ENCODE data around the gene KIAA1217.

Gene KIAA1217

DNA sequence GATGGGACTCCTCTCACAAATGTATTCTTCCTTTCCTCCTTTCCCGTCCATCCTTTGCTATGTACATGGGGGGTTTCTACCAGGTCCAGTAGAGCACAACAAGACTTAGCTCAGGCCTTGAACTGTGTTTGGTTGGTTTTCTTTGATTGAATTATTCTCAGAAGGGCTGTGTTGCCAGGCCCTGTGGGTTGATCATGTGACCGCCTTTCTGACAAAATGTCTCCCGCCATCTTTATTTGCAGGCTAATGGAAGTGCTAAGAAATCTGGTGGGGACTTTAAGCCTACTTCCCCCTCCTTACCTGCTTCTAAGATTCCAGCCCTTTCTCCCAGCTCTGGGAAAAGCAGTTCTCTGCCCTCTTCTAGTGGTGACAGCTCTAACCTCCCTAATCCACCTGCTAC, 336.6 kb downstream of the KIAA1217 start:
- no peaks in the 10 kb centered on the region for H3K79me2 ChIP-seq (ENCODE audit: control insufficient read depth, insufficient read depth, low read length, poor library complexity)
- no peaks in the 10 kb centered on the region for H3K9me3 ChIP-seq (ENCODE audit: insufficient read depth, low read depth, low read length)
- no peak overlapping the region for H3K4me3 ChIP-seq (ENCODE audit: low read depth, low read length)
- H3K23ac ChIP-seq (ENCODE audit: low read length) = no peak overlapping the region
- H2AK5ac ChIP-seq (ENCODE audit: low read length) = no peak overlapping the region
- no peak overlapping the region for H3K27ac ChIP-seq (ENCODE audit: low read depth, low read length)
- no peak overlapping the region for H3K4ac ChIP-seq (ENCODE audit: low read depth, low read length)
- no peak overlapping the region for H3K14ac ChIP-seq (ENCODE audit: low read length)
- no peak for DNase-seq
- no peak overlapping the region for H2BK120ac ChIP-seq (ENCODE audit: insufficient read depth, low read length, poor library complexity)
- H3K18ac ChIP-seq (ENCODE audit: low read length) = no peak overlapping the region
- H4K91ac ChIP-seq (ENCODE audit: low read depth, low read length) = no peak overlapping the region
- no CpG with 5 or more reads among the region's 3 CpGs for WGBS (ENCODE audit: extremely low coverage, insufficient coverage, insufficient read length)
- H2AFZ ChIP-seq (ENCODE audit: insufficient read depth, low read length, poor library complexity) = no peak overlapping the region
- H3K36me3 ChIP-seq (ENCODE audit: control insufficient read depth in 1 of 2, insufficient read depth in 2 of 2, low read length in 2 of 2) = peaks cover 46 to 67% of the 10 kb centered on the region in 2 experiments
- H3K79me1 ChIP-seq (ENCODE audit: low read length) = no peaks in the 10 kb centered on the region
- H4K8ac ChIP-seq (ENCODE audit: low read depth, low read length) = no peak overlapping the region
- H2BK5ac ChIP-seq (ENCODE audit: low read depth, low read length, poor library complexity) = no peak overlapping the region
- no peaks in the 10 kb centered on the region for H3K4me1 ChIP-seq (ENCODE audit: control insufficient read depth in 1 of 2, insufficient read depth in 2 of 2, low read length in 2 of 2)
- no peak overlapping the region for H4K12ac ChIP-seq (ENCODE audit: low read depth, low read length)
- no peak overlapping the region for H2BK12ac ChIP-seq (ENCODE audit: low read length)
- H3K27me3 ChIP-seq (ENCODE audit: insufficient read depth, low read length) = no peaks in the 10 kb centered on the region
- no peak overlapping the region for H3K9ac ChIP-seq (ENCODE audit: low read length)
- H3K4me2 ChIP-seq (ENCODE audit: low read length) = no peak overlapping the region

DNA sequence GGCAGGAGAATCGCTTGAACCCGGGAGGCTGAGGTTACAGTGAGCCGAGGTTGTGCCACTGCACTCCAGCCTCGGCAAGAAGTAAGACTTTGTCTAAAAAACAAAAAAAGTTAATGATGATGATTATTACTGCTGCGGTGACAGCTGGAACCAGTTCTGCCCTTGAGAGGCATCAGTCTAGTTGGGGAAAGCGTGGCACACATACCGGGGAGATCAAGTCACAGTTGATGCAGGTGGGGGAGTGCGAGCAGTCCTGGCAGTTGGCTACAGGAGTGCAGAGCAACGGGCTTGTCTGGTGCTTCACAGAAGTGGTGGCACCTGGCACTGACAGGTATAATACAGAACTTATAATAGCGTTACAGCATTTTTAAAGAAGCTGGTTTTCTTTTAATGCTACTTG, 341.7 kb downstream of the KIAA1217 start:
- no peak overlapping the region for H2AFZ ChIP-seq (ENCODE audit: insufficient read depth, low read length, poor library complexity)
- no peak overlapping the region for H3K4ac ChIP-seq (ENCODE audit: low read depth, low read length)
- no peak overlapping the region for H3K18ac ChIP-seq (ENCODE audit: low read length)
- H3K23ac ChIP-seq (ENCODE audit: low read length) = no peak overlapping the region
- peaks cover 18 to 24% of the 10 kb centered on the region in 2 experiments for H3K36me3 ChIP-seq (ENCODE audit: control insufficient read depth in 1 of 2, insufficient read depth in 2 of 2, low read length in 2 of 2)
- H2BK5ac ChIP-seq (ENCODE audit: low read depth, low read length, poor library complexity) = no peak overlapping the region
- H3K9ac ChIP-seq (ENCODE audit: low read length) = no peak overlapping the region
- H3K14ac ChIP-seq (ENCODE audit: low read length) = no peak overlapping the region
- H4K8ac ChIP-seq (ENCODE audit: low read depth, low read length) = no peak overlapping the region
- no peak overlapping the region for H3K27ac ChIP-seq (ENCODE audit: low read depth, low read length)
- H2AK5ac ChIP-seq (ENCODE audit: low read length) = no peak overlapping the region
- H4K12ac ChIP-seq (ENCODE audit: low read depth, low read length) = no peak overlapping the region
- H3K4me1 ChIP-seq (ENCODE audit: control insufficient read depth in 1 of 2, insufficient read depth in 2 of 2, low read length in 2 of 2) = no peaks in the 10 kb centered on the region
- H3K79me1 ChIP-seq (ENCODE audit: low read length) = no peaks in the 10 kb centered on the region
- H3K27me3 ChIP-seq (ENCODE audit: insufficient read depth, low read length) = no peaks in the 10 kb centered on the region
- H2BK120ac ChIP-seq (ENCODE audit: insufficient read depth, low read length, poor library complexity) = no peak overlapping the region
- H3K4me3 ChIP-seq (ENCODE audit: low read depth, low read length) = no peak overlapping the region
- no peaks in the 10 kb centered on the region for H3K9me3 ChIP-seq (ENCODE audit: insufficient read depth, low read depth, low read length)
- DNase-seq = no peak
- no peaks in the 10 kb centered on the region for H3K79me2 ChIP-seq (ENCODE audit: control insufficient read depth, insufficient read depth, low read length, poor library complexity)
- WGBS (ENCODE audit: extremely low coverage, insufficient coverage, insufficient read length) = no CpG with 5 or more reads among the region's 10 CpGs
- no peak overlapping the region for H2BK12ac ChIP-seq (ENCODE audit: low read length)
- no peak overlapping the region for H3K4me2 ChIP-seq (ENCODE audit: low read length)
- no peak overlapping the region for H4K91ac ChIP-seq (ENCODE audit: low read depth, low read length)

DNA sequence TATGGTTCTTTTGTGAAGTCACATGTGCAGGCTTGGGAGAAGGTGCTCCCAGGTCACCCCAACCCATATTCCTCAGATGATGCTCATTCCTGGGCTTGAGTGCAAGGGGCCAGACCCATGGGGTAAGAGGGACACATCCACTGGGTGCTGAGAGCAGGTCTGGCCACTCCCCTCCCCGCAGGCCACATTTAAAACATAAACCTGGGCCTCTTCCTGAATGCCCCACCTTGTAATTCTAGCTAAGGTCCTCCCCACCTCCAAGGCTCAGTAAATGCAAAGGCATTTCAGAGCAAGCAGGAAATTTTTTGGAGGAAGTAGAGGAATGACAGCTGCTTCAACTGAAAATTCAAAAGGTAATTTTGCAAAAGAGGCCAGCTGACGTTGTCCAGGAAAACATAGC, 342.2 kb downstream of the KIAA1217 start:
- Histone ChIP-seq H3K4me3 (ENCODE audit: low read depth, low read length) (no peak overlapping the region), H3K9me3 (ENCODE audit: insufficient read depth, low read depth, low read length) (no peaks in the 10 kb centered on the region), H4K8ac (ENCODE audit: low read depth, low read length) (no peak overlapping the region), H3K4ac (ENCODE audit: low read depth, low read length) (no peak overlapping the region), H3K27ac (ENCODE audit: low read depth, low read length) (no peak overlapping the region), H3K18ac (ENCODE audit: low read length) (no peak overlapping the region), H3K14ac (ENCODE audit: low read length) (no peak overlapping the region), H2AFZ (ENCODE audit: insufficient read depth, low read length, poor library complexity) (no peak overlapping the region), H4K91ac (ENCODE audit: low read depth, low read length) (no peak overlapping the region), H3K27me3 (ENCODE audit: insufficient read depth, low read length) (no peaks in the 10 kb centered on the region), H2BK120ac (ENCODE audit: insufficient read depth, low read length, poor library complexity) (no peak overlapping the region), H2BK5ac (ENCODE audit: low read depth, low read length, poor library complexity) (no peak overlapping the region), H3K79me2 (ENCODE audit: control insufficient read depth, insufficient read depth, low read length, poor library complexity) (no peaks in the 10 kb centered on the region), H2AK5ac (ENCODE audit: low read length) (no peak overlapping the region), H3K9ac (ENCODE audit: low read length) (no peak overlapping the region), H4K12ac (ENCODE audit: low read depth, low read length) (no peak overlapping the region), H3K79me1 (ENCODE audit: low read length) (no peaks in the 10 kb centered on the region), H3K4me2 (ENCODE audit: low read length) (no peak overlapping the region), H2BK12ac (ENCODE audit: low read length) (no peak overlapping the region), H3K23ac (ENCODE audit: low read length) (no peak overlapping the region), H3K36me3 (ENCODE audit: control insufficient read depth in 1 of 2, insufficient read depth in 2 of 2, low read length in 2 of 2) (peaks cover 14 to 19% of the 10 kb centered on the region in 2 experiments), H3K4me1 (ENCODE audit: control insufficient read depth in 1 of 2, insufficient read depth in 2 of 2, low read length in 2 of 2) (peaks cover 0 to under 1% of the 10 kb centered on the region in 2 experiments)
- no peak for DNase-seq
- no CpG with 5 or more reads among the region's 2 CpGs for WGBS (ENCODE audit: extremely low coverage, insufficient coverage, insufficient read length)

DNA sequence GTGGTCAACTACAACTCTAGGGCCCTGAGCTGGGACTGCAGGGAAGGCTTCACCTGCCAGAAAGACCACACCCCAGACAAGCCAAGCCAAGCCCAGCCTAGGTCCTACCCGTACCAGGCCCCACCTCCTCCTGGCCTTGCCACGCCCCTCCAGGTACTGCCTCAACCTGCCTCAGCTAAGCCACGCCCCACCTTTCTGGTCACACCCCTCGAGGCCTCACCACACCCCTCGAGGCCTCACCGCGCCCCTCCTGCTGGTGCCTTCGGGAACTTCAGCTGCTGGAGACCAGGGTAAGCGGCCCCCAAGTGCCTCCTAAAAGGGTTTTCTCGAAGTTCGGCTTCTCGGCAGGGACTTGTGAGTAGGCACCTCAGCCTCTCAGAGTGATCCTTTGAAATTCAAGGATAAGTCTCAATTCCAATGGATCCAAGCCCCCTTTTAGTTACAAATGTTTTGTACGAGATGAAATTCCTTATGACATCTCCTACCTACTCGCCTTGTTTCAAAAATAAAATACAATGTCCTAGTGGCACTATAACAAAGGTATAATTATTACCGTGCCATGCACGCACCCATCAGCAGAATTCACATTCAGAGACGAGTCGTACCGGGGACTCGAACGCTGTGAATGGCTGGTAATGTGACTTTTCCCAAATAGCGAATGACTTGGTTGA, 343.5 kb downstream of the KIAA1217 start:
- H3K9ac ChIP-seq (ENCODE audit: low read length) = no peak overlapping the region

More for the DNA sequence above, 343.5 kb downstream of the KIAA1217 start:
- H3K4me1 ChIP-seq (ENCODE audit: control insufficient read depth in 1 of 2, insufficient read depth in 2 of 2, low read length in 2 of 2) = peaks cover 3 to 9% of the 10 kb centered on the region in 2 experiments
- no peaks in the 10 kb centered on the region for H3K79me2 ChIP-seq (ENCODE audit: control insufficient read depth, insufficient read depth, low read length, poor library complexity)
- no peak overlapping the region for H2BK120ac ChIP-seq (ENCODE audit: insufficient read depth, low read length, poor library complexity)
- no peak overlapping the region for H3K23ac ChIP-seq (ENCODE audit: low read length)
- no peak overlapping the region for H3K18ac ChIP-seq (ENCODE audit: low read length)
- H4K91ac ChIP-seq (ENCODE audit: low read depth, low read length) = no peak overlapping the region
- no peak overlapping the region for H4K8ac ChIP-seq (ENCODE audit: low read depth, low read length)
- no peak overlapping the region for H2AK5ac ChIP-seq (ENCODE audit: low read length)
- no peak overlapping the region for H2BK12ac ChIP-seq (ENCODE audit: low read length)
- H3K79me1 ChIP-seq (ENCODE audit: low read length) = no peaks in the 10 kb centered on the region
- DNase-seq = peak; percentile 66 to 73
- H2BK5ac ChIP-seq (ENCODE audit: low read depth, low read length, poor library complexity) = no peak overlapping the region
- H3K27me3 ChIP-seq (ENCODE audit: insufficient read depth, low read length) = no peaks in the 10 kb centered on the region
- no peak overlapping the region for H3K27ac ChIP-seq (ENCODE audit: low read depth, low read length)
- no peaks in the 10 kb centered on the region for H3K9me3 ChIP-seq (ENCODE audit: insufficient read depth, low read depth, low read length)
- no peak overlapping the region for H3K4me2 ChIP-seq (ENCODE audit: low read length)
- no peak overlapping the region for H2AFZ ChIP-seq (ENCODE audit: insufficient read depth, low read length, poor library complexity)
- H3K4ac ChIP-seq (ENCODE audit: low read depth, low read length) = no peak overlapping the region
- no peak overlapping the region for H3K14ac ChIP-seq (ENCODE audit: low read length)
- peaks cover 14 to 19% of the 10 kb centered on the region in 2 experiments for H3K36me3 ChIP-seq (ENCODE audit: control insufficient read depth in 1 of 2, insufficient read depth in 2 of 2, low read length in 2 of 2)
- no peak overlapping the region for H4K12ac ChIP-seq (ENCODE audit: low read depth, low read length)
- WGBS (ENCODE audit: extremely low coverage, insufficient coverage, insufficient read length) = no CpG with 5 or more reads among the region's 22 CpGs
- no peak overlapping the region for H3K4me3 ChIP-seq (ENCODE audit: low read depth, low read length)
